Kidney epithelial cell (primary cell): ENCODE measurements around the gene ENTPD7. TPM values are rescaled to one million over a fixed set of nuclear protein-coding genes. Genes with fewer than 3 reads are reported as not detected.

Experiments used
- DNase-seq: peaks from one replicate; pipeline ENCODE4 v3.0.0-alpha.2; 2010; ENCODE audit warnings: low read depth
- H3K27me3 ChIP-seq: 2 replicates; pipeline ENCODE4 v1.6.0; 2011; ENCODE audit warnings: low read length; ENCODE audit not compliant: control insufficient read depth, insufficient read depth
- H3K36me3 ChIP-seq: 2 replicates; pipeline ENCODE4 v1.5.1; 2011; ENCODE audit warnings: low read length; ENCODE audit not compliant: control insufficient read depth, insufficient read depth
- H3K4me3 ChIP-seq: 2 replicates; pipeline ENCODE4 v1.5.1; 2011; ENCODE audit warnings: low read depth, mild to moderate bottlenecking, control low read depth, low read length
- CTCF ChIP-seq: IDR thresholded peaks from 2 replicates; pipeline ENCODE4 v1.5.1; 2011; ENCODE audit warnings: mild to moderate bottlenecking, moderate library complexity, low read length, control low read depth, inconsistent platforms; ENCODE audit not compliant: insufficient read depth, poor library complexity, severe bottlenecking
- total RNA-seq: library from RNA; depleted of rRNA; stranded (reverse); fragments of >200 nt; gene quantifications from 2 replicates; pipeline ENCODE4 v1.2.3, GENCODE V29; 2015

The ENTPD7 gene
- total RNA-seq, 1 donor from 2014 or later, result 29.1 TPM

- DNase-seq, result no peak
- no peaks in the 10 kb centered on the region for H3K27me3 ChIP-seq
- peak overlapping the region; percentile 87 for H3K4me3 ChIP-seq
- no peaks in the 10 kb centered on the region for H3K36me3 ChIP-seq
- TF ChIP-seq CTCF, result no peak
Observed at GRCh38 chr10:99658622-99659030, 683 bp upstream of the ENTPD7 start.

- TF ChIP-seq CTCF, result no peak
Observed at GRCh38 chr10:99659868-99660366, 608 bp downstream of the ENTPD7 start.

GRCh38 chr10:99660662-99661376, 1.5 kb downstream of the ENTPD7 start:
- peak overlapping the region; percentile 87 for H3K4me3 ChIP-seq
- no peaks in the 10 kb centered on the region for H3K27me3 ChIP-seq
- H3K36me3 ChIP-seq, result no peaks in the 10 kb centered on the region
- no peak for DNase-seq
- no peak for TF ChIP-seq CTCF

More at GRCh38 chr10:99659868-99660366, 608 bp downstream of the ENTPD7 start:
- no peak for DNase-seq
- peak overlapping the region; percentile 87 for H3K4me3 ChIP-seq
- H3K36me3 ChIP-seq, result no peaks in the 10 kb centered on the region
- H3K27me3 ChIP-seq, result no peaks in the 10 kb centered on the region

- DNase-seq, result peak; percentile 58
- Histone ChIP-seq H3K27me3 (no peaks in the 10 kb centered on the region), H3K36me3 (no peaks in the 10 kb centered on the region), H3K4me3 (no peak overlapping the region)
- TF ChIP-seq CTCF, result no peak
Observed at GRCh38 chr10:99661377-99661763, 2.1 kb downstream of the ENTPD7 start.

- H3K36me3 ChIP-seq, result no peaks in the 10 kb centered on the region
Observed at GRCh38 chr10:99665304-99665703, 6.0 kb downstream of the ENTPD7 start.

More at GRCh38 chr10:99665304-99665703, 6.0 kb downstream of the ENTPD7 start:
- no peak for TF ChIP-seq CTCF
- no peak for DNase-seq
- Histone ChIP-seq H3K4me3 (no peak overlapping the region), H3K27me3 (no peaks in the 10 kb centered on the region)
